IPS-NIHi11 (cell line): ENCODE results near the gene GBP4.
"Not testable (repeated sequence)": the region's sequence is repeated elsewhere in the genome, so short reads cannot be mapped to it uniquely, and the experiment has no call there.

Source experiments
- DNase-seq: peaks from one replicate; pipeline ENCODE4 v3.0.0; 2012; ENCODE audit warnings: mixed read lengths, low spot score

Gene GBP4, protein sequence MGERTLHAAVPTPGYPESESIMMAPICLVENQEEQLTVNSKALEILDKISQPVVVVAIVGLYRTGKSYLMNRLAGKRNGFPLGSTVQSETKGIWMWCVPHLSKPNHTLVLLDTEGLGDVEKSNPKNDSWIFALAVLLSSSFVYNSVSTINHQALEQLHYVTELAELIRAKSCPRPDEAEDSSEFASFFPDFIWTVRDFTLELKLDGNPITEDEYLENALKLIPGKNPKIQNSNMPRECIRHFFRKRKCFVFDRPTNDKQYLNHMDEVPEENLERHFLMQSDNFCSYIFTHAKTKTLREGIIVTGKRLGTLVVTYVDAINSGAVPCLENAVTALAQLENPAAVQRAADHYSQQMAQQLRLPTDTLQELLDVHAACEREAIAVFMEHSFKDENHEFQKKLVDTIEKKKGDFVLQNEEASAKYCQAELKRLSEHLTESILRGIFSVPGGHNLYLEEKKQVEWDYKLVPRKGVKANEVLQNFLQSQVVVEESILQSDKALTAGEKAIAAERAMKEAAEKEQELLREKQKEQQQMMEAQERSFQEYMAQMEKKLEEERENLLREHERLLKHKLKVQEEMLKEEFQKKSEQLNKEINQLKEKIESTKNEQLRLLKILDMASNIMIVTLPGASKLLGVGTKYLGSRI

DNA sequence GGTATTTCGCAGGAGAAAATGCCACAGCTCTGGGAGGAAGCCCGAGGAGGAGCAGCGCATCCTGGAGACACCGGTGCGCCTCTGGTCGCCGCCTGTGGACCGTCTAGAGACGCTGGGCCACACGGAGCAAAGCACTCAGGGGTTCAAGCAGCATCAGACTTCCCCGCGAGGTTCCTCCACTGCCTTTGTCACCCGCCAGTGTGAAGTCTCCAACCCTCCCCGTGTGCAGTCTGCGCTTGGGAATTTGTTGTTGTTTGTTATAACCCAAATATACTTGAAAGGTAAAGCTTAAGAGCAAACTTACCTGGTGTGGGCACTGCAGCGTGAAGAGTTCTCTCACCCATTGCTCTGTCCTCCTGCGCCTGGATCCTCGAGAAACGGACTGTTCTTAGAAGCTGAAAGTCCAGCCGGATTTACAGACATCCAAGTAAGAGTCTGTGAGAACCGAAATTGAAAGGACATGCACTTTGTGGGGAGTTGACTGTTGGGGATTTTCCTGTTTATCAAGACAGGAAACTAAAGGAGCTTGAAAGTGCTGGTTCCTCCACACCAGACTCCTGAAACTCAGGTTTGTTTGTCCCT is at the start of gene GBP4:
TSS of gene GBP4 (minus strand) at position 452 of the 582 bp plus-strand sequence. CDS start at position 344, 108 bp downstream.
- no peak for DNase-seq

DNA sequence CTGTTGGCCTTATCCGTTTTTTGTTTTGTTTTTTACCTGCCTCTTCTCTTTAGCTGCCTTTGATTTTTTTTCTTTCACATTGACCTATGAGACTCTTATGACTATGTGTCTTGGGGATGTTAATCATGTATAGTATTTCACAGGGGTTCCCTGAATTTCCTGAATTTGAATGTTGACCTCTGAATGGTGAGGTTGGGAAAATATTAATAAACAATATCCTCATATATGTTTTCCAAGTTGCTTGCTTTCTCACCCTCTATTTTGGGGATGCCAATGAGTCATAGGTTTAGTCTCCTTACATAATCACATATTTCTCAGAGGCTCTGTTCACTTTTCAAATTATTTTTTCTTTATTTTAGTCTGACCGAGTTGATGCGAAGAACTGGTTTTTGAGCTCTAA is 44.3 kb upstream of the GBP4 start:
- DNase-seq = no peak

DNA sequence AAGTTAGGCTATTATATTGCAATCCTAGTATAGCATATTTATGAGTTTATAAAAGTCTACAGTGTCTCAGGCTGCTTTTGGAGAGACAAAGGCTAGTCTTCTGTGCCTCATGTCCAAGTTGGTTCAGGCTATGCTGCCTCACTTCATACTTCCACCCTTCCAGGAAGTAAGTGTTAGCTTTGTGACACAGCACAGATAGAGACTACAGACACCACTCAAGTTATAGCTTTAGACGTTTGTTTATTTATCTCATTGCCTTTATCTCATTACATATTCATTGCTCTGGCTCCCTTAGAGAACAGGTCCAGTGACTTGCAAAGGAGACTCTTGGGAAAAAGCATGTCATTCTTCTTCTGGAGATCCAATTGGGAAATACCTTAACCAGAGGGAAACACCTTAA is 22.6 kb upstream of the GBP4 start:
- no peak for DNase-seq

DNA sequence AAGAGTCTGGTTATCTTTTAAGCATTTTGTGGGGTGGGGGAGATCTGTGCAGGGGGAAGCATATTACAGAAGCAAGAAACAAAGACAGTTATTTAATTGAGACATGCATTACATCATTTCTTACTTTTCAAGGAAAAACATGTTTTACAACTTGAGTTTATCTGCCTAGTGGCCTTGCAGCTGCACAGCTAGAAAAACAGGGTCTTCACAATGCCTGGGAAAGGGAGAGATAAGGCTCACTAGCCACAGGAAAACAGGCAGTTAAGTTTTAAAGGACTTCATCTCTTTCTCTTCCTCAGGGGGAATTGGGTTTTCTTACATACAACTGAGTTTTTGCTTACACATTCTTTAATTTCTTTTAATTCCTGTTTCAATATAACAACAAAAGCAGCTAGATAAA is 21.1 kb upstream of the GBP4 start:
- not testable (repeated sequence) for DNase-seq

DNA sequence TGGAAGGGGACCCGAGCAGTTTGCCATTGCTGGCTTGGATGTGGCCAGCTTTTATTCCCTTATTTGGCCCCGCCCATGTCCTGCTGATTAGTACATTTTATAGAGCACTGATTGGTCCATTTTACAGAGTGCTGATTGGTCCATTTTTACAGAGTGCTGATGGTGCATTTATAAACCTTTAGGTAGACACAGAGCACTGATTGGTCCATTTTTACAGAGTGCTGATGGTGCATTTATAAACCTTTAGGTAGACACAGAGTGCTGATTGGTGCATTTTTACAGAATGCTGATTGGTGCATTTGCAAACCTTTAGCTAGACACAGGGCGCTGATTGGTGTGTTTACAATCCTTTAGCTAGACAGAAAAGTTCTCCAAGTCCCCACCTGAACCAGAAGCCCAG is 20.2 kb upstream of the GBP4 start:
- not testable (repeated sequence) for DNase-seq

DNA sequence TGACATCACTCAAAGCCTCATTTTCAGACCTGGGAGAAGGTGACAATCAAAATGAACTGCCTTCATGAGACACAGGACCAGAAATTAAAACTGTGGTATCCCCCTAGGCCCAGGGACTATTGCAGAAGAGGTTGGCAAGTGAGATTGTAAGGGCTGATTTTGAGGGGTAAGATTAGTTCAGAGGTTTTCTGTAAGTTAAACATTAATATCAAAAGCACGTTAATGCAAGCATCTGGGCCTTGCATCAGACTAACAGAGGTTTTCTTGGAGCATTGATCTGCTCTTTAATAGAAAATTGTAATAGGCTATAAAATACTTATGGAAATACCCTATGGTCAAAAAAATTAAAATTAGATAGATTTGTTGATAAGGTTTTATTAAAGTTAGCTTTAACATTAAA is 14.6 kb upstream of the GBP4 start:
- DNase-seq = no peak

DNA sequence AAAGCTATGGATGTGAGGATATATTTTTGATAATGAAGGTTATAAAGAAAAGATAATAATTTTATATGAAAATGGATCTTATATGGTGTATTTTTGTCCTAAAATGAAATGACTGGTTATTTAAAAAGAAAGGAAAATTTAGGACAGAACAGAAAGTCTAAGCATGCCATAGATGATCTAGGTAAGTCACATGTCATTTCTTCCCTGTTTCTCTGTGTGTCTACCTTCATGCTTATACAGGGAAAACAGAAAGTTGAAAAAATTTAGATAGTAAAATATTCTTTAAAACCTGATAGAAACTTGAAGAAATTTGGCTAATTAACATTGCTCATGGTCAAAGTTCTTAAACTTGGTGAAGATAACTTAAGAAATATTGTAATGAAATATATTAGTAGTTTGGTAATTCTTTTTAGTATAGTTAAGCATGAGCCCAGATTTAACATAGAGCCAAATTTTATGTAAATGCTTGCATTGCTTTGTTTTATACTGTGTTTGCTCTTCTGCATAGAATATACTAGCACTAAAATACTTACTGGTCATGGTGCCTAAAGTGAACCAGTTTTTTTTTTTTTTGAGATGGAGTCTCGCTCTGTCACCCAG is 12.4 kb upstream of the GBP4 start:
- no peak for DNase-seq

DNA sequence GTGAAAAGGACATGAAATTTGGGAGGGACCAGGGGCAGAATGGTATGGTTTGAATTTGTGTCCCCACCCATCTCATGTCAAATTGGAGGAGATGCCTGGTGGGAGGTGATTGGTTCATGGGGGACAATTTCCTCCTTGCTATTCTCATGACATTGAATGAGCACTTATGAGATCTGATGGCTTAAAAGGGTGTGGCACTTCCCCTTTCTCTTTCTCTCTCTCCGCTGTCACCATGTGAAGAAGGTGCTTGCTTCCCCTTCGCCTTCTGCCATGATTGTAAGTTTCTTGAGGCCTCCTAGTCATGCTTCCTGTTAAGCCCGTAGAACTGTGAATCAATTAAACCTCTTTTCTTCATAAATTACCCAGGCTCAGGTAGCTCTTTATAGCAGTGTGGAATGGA is 7.6 kb upstream of the GBP4 start:
- no peak for DNase-seq

DNA sequence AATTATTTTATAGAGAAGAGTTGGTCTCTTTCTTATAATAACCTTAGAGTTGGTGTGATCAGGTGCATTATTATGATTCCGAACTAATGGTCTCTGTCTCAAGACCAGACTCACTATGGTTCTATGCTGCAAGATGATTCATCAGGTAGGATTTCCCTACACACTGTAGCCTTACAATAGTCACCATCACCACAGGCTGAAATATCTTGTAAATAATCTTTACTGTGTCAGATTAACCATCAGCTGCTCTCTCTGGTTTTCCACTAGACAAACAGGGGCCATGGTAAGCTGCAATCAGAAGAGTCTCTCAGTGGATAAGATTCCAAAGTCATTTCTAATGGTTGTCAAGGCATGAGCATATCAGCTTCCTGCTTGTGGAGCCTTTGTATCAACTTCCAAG is 4.4 kb upstream of the GBP4 start:
- DNase-seq = no peak

DNA sequence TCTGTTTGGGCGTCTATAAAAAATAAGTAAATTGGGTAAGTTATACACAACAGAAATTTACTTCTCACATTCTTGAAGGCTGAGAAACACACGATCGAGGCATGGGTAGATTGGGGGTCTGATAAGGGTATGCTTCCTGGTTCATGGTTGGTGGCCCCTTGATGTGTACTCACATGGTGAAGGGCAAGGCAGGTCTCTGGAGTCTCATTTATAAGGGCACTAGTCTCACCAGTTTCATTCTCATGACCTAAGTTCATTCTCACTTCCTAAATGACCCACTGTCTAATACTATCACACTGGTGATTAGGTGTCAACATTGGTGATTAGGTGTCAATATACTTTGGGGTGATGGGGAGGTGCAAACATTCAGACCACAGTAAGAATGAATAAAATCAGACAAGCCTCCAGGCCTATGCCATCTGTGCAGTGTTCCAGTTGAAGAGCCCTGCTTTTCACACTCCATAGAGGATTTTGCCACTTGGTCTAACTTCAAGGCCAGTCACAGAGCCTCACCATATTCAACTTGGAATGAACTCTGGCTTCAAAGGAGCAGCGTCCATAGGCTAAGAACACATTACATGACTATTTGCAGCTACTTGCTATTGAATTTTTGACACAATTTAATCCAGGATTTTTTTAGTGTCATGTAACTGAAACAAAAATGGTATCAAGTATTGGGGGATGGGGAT is 2.5 kb upstream of the GBP4 start:
- no peak for DNase-seq

DNA sequence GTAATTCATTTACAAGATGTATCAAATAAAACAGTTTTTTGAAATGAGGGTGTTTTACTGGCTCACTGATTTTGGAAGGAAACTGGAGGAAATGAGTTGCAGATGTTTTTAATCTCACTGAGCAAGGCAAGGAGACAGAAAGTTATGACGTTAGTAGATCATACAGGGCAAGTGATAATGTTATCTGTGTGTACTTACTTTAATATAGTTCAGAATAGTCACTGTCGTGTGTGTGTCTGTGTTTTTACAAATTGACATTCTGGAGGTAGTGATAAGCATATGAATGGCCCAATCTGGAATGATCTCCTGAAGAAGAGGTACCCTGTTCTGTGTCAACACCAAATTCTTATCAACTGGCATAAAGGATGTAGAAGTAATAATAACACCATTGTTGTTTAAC is 1.9 kb upstream of the GBP4 start:
- DNase-seq = no peak

DNA sequence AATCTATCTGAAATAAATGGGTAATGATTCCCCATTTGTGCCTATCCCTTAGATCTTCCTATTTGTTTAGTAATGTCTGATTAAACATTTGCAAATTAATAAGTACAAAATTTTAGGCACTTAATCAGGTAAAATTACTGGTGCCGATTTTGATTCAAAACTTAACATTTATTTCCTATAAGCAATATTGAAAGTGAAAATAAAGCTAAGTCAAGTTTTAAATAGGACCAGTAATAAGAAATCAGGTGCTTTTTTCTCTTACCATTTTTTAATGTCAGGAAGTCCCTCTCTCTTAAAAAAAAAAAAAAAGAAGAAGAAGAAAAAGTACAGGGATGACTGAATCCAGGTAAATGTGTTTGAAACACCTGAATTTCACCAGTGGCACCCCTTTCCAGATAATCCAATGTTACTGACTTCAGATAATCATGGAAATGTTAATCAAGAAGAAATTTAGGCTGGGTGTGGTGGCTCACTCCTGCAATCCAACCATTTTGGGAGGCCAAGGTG is 836 bp upstream of the GBP4 start:
- no peak for DNase-seq

DNA sequence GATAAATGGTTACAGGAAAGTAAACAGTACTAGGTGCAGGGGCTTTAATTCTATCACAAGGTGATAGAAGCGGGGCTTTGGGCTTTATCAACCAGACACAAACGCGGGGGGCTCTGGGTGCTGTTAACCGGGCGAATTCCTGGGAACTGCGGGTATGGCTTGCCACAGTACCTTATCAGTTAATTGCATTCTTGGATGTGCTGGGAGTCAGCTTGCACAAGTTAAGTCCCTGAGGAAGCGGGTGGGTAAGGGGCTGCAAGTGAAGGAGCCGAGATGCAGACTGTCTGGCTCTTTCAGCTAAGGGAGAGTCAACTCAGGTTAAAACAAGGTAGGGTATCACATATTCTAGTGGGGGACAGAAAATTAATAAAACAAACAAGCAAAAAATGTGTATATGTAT is 661 bp downstream of the GBP4 start:
- DNase-seq = no peak

DNA sequence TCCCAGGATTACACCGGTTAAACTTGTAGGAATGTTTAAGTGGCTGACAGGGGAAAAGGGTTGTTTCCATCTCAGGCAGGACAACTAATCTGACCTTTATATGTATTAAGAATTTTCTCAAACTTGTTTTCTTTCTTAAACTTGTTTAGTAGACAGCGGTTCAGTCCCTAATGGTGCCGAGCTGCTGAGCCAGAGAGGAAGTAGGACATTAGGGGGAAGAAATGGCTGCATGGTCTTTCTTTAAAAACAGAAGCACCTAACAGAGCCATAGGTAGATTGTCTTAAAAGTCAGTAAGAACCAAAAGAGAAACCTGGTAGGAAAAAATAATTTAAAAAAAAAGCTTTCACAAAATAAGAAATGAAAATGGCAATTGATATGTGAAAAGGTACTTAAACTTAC is 3.3 kb downstream of the GBP4 start:
- DNase-seq = no peak

DNA sequence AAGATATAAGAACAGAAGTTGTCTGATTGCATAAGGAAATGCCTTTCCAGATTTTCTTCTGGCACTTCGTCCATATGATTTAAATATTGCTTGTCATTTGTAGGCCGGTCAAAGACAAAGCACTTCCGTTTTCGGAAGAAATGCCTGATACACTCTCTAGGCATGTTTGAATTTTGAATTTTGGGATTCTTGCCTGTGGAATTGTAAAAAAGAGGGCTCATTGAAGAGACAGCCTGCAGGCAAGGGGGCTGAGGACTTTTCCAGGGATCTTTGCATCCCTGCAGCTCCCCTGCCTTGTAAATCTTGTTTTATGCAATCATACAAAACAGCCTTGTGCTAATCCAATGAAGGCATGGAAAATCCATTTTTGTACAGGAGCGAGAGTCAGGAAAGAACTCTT is 7.4 kb downstream of the GBP4 start:
- no peak for DNase-seq

DNA sequence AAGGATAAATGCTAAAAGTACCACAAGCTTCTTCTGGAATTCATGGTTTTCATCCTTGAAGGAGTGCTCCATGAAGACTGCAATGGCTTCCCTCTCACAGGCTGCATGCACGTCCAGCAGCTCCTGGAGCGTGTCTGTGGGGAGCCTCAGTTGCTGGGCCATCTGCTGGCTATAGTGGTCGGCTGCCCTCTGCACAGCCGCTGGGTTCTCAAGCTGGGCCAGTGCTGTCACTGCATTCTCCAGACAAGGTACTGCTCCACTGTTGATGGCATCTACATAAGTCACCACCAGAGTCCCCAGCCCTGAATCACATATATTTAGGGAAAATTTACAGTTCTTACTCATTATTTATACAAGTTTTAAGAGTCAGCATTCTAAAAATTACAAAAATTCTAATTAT is 8.7 kb downstream of the GBP4 start:
- DNase-seq = no peak

DNA sequence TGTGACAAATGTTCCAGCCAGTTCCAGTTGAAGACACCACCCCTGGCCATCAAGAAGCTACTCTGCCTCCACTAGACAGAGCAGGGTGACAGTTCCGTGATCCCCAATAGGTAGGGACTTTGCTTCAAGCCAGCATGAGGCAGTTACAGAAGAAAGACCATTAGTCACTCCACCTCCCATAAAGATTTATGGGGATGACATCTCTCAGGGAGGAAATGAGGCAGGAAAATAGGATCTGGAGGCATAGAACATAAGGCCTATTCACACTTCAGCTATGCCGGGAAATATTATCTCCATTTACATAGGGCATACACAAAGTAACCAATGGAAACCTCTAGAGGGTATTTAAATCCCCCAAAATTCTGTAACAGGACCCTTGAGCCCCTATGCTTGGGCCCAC is 19.4 kb downstream of the GBP4 start:
- no peak for DNase-seq

DNA sequence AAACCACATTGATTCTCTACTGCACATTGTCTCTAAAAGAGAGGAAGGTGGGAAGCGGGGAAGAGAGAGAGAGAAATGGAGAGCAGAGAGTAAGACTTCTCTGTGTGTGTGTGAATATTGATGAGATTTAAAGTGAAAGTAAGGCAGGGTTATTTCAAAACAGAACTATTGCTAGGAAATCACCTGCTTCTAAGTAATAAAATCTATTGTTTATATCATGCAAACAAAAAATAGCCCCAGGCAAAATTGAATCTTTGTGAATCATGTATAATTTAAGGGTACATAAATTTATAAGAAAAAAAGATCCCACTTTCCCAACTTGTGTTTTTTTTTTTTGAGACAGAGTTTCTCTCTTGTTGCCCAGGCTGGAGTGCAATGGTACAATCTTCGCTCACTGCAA is 21.8 kb downstream of the GBP4 start:
- no peak for DNase-seq

DNA sequence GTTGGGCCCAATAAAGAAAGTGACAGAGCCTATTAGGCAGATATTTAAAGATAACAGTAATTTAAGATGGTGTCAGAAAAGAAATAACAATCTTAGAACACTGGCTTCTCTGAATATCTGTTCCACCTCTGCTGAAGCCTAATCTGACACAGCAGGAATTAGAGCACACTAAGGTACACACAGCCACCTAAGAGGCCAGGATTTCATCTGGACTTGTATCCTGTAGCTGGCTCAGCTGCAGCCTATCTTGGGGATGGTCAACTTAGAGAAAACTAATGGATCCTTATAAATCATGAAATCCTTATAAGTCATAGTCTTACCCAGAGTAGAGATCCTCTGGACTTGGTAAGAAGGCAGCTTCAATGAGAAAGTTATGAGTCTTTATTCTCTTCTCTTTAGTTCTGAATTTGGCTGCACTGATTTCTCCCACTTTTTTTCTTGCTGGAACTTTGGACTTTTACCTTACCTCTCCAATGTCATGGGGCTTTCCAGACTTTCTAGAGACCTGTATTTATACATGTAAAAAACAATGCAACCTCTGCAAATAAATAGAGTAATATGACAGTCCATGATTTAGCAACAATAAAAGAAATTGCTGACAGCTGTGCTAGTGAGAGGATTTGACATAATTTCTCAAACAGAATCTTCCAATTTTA is 23.0 kb downstream of the GBP4 start, which contains the start of gene GBP7:
TSS of gene GBP7 (minus strand) at position 403 of the 656 bp plus-strand sequence. CDS start 4,068 bp downstream, outside the sequence.
- no peak for DNase-seq

DNA sequence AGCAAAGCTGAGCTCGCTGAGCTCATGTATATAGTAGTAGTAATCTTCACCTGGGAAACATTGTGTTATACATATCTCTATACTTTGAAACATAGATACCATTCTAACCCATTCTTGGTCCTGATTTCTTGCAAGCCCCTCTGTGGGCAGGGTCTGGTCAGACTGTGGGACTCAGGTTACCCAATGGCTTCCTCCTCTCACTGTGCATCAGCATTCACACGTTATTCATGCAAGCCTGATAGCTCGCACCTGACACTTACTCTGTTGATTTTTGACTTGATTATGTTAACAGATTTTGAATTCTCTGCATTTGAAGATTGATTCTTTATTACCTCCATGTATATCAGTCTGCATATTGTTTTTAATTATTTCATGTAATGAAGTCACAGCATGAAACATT is 24.3 kb downstream of the GBP4 start:
- DNase-seq = no peak

DNA sequence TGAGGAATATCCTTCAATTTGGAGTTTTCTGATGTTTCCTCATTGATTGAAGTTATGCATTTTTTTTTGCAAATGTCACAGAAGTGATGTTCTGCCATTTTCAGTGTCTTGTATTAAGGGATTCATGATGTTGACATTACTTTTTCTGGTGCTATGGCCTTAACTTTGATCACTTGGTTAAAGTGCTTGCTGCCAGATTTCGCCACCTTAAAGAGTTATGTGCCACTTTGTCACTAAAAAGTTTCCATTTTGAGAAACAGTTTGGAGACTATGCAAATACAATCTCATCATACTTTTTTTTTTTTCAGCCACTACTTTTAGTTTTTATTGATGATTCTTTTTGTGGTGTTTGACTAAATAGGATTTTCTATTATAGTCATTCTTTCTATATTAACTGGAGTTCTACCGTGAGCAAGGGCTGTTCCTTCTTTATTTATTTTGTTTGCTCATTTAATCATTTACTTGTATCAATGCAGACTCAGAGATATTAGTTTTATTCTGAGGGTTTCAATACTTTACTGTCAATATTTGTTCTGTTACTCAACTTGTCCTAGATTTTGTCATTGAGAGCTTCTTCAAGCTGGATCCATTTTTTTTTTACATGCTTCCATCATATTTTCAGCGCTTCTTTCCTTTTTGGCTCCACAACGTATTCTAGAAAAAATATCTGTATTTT is 26.1 kb downstream of the GBP4 start:
- no peak for DNase-seq
